Measurements from ENCODE around the gene FRMD1.

Gene FRMD1

GRCh38 chr6:168107191-168107983 lies 28.4 kb upstream of the FRMD1 start:
- no peaks in the 10 kb centered on the region for H3K4me1 ChIP-seq (ENCODE audit: insufficient read depth, low read length)
- H2AFZ ChIP-seq (ENCODE audit: low read depth, low read length) = no peak overlapping the region
- no peaks in the 10 kb centered on the region for H3K27me3 ChIP-seq (ENCODE audit: insufficient read depth, low read length, poor library complexity)
- no peak overlapping the region for H3K4me2 ChIP-seq (ENCODE audit: insufficient read depth, low read length)
- ATAC-seq (ENCODE audit: insufficient read depth, low read depth) = no peak
- no peak overlapping the region for H3K27ac ChIP-seq (ENCODE audit: low read length)
- no peak for DNase-seq
- no peak overlapping the region for H3K4me3 ChIP-seq (ENCODE audit: low read depth in 1 of 2, low read length in 2 of 2)
- no peaks in the 10 kb centered on the region for H3K36me3 ChIP-seq (ENCODE audit: insufficient read depth, low read length)
- TF ChIP-seq CTCF (IDR thresholded peaks at IDR 0.05; ENCODE audit: borderline replicate concordance, extremely low read depth, low read length, poor library complexity, severe bottlenecking) = no peak
- no peak for TF ChIP-seq EZH2 (IDR thresholded peaks at IDR 0.05; ENCODE audit: borderline replicate concordance, low read depth, low read length, severe bottlenecking)
- no peak overlapping the region for H3K9ac ChIP-seq (ENCODE audit: low read depth, low read length)
- H4K20me1 ChIP-seq (ENCODE audit: insufficient read depth, low read length) = no peaks in the 10 kb centered on the region
- H3K79me2 ChIP-seq (ENCODE audit: insufficient read depth, low read length) = no peaks in the 10 kb centered on the region
- H3K9me3 ChIP-seq (ENCODE audit: insufficient read depth, low read length, severe bottlenecking) = no peaks in the 10 kb centered on the region

GRCh38 chr6:168106633-168107005 lies 27.6 kb upstream of the FRMD1 start:
- no peak overlapping the region for H3K9ac ChIP-seq (ENCODE audit: low read depth, low read length)
- no peak overlapping the region for H3K4me3 ChIP-seq (ENCODE audit: low read depth in 1 of 2, low read length in 2 of 2)
- no peak overlapping the region for H3K4me2 ChIP-seq (ENCODE audit: insufficient read depth, low read length)
- ATAC-seq (ENCODE audit: insufficient read depth, low read depth) = no peak
- TF ChIP-seq CTCF (IDR thresholded peaks at IDR 0.05; ENCODE audit: borderline replicate concordance, extremely low read depth, low read length, poor library complexity, severe bottlenecking) (no peak), EZH2 (IDR thresholded peaks at IDR 0.05; ENCODE audit: borderline replicate concordance, low read depth, low read length, severe bottlenecking) (no peak)
- no peak overlapping the region for H3K27ac ChIP-seq (ENCODE audit: low read length)
- H2AFZ ChIP-seq (ENCODE audit: low read depth, low read length) = no peak overlapping the region
- no peaks in the 10 kb centered on the region for H3K36me3 ChIP-seq (ENCODE audit: insufficient read depth, low read length)
- H3K9me3 ChIP-seq (ENCODE audit: insufficient read depth, low read length, severe bottlenecking) = no peaks in the 10 kb centered on the region
- no peak for DNase-seq
- H3K4me1 ChIP-seq (ENCODE audit: insufficient read depth, low read length) = no peaks in the 10 kb centered on the region
- no peaks in the 10 kb centered on the region for H3K27me3 ChIP-seq (ENCODE audit: insufficient read depth, low read length, poor library complexity)
- no peaks in the 10 kb centered on the region for H3K79me2 ChIP-seq (ENCODE audit: insufficient read depth, low read length)
- no peaks in the 10 kb centered on the region for H4K20me1 ChIP-seq (ENCODE audit: insufficient read depth, low read length)

GRCh38 chr6:168105813-168106632 lies 27.0 kb upstream of the FRMD1 start:
- no peak for ATAC-seq (ENCODE audit: insufficient read depth, low read depth)
- Histone ChIP-seq H3K4me2 (ENCODE audit: insufficient read depth, low read length) (no peak overlapping the region), H3K4me3 (ENCODE audit: low read depth in 1 of 2, low read length in 2 of 2) (no peak overlapping the region), H4K20me1 (ENCODE audit: insufficient read depth, low read length) (no peaks in the 10 kb centered on the region), H2AFZ (ENCODE audit: low read depth, low read length) (no peak overlapping the region), H3K79me2 (ENCODE audit: insufficient read depth, low read length) (no peaks in the 10 kb centered on the region), H3K27me3 (ENCODE audit: insufficient read depth, low read length, poor library complexity) (no peaks in the 10 kb centered on the region), H3K36me3 (ENCODE audit: insufficient read depth, low read length) (no peaks in the 10 kb centered on the region), H3K9me3 (ENCODE audit: insufficient read depth, low read length, severe bottlenecking) (no peaks in the 10 kb centered on the region), H3K9ac (ENCODE audit: low read depth, low read length) (no peak overlapping the region), H3K27ac (ENCODE audit: low read length) (no peak overlapping the region), H3K4me1 (ENCODE audit: insufficient read depth, low read length) (no peaks in the 10 kb centered on the region)
- no peak for DNase-seq
- TF ChIP-seq EZH2 (IDR thresholded peaks at IDR 0.05; ENCODE audit: borderline replicate concordance, low read depth, low read length, severe bottlenecking) (no peak), CTCF (IDR thresholded peaks at IDR 0.05; ENCODE audit: borderline replicate concordance, extremely low read depth, low read length, poor library complexity, severe bottlenecking) (no peak)
